Measurements from ENCODE around the gene GNPTAB.

GNPTAB gene

GRCh38 chr12:101809208-101809607, 21.6 kb downstream of the GNPTAB start:
- H3K4me3 ChIP-seq (ENCODE audit: low read depth, low read length), result no peak overlapping the region

GRCh38 chr12:101806265-101806664, 24.5 kb downstream of the GNPTAB start:
- no peak overlapping the region for H3K4me3 ChIP-seq (ENCODE audit: low read depth, low read length)

GRCh38 chr12:101804409-101804808, 26.4 kb downstream of the GNPTAB start:
- no peak overlapping the region for H3K4me3 ChIP-seq (ENCODE audit: low read depth, low read length)

- H3K4me3 ChIP-seq (ENCODE audit: low read depth, low read length), result no peak overlapping the region
Observed at GRCh38 chr12:101803978-101804377, 26.8 kb downstream of the GNPTAB start.

- no peak overlapping the region for H3K4me3 ChIP-seq (ENCODE audit: low read depth, low read length)
Observed at GRCh38 chr12:101802486-101802885, 28.3 kb downstream of the GNPTAB start.

GRCh38 chr12:101799774-101800173, 31.0 kb downstream of the GNPTAB start:
- H3K4me3 ChIP-seq (ENCODE audit: low read depth, low read length), result no peak overlapping the region

- H3K4me3 ChIP-seq (ENCODE audit: low read depth, low read length), result no peak overlapping the region
Observed at GRCh38 chr12:101795786-101796185, 35.0 kb downstream of the GNPTAB start.

- H3K4me3 ChIP-seq (ENCODE audit: low read depth, low read length), result no peak overlapping the region
Observed at GRCh38 chr12:101795013-101795412, 35.7 kb downstream of the GNPTAB start.

- H3K4me3 ChIP-seq (ENCODE audit: low read depth, low read length), result no peak overlapping the region
Observed at GRCh38 chr12:101794574-101794973, 36.2 kb downstream of the GNPTAB start.

GRCh38 chr12:101793401-101793800, 37.4 kb downstream of the GNPTAB start:
- H3K4me3 ChIP-seq (ENCODE audit: low read depth, low read length), result no peak overlapping the region

- no peak overlapping the region for H3K4me3 ChIP-seq (ENCODE audit: low read depth, low read length)
Observed at GRCh38 chr12:101792046-101792931, 38.5 kb downstream of the GNPTAB start.

GRCh38 chr12:101789171-101789570, 41.6 kb downstream of the GNPTAB start:
- no peak overlapping the region for H3K4me3 ChIP-seq (ENCODE audit: low read depth, low read length)

- H3K4me3 ChIP-seq (ENCODE audit: low read depth, low read length), result no peak overlapping the region
Observed at GRCh38 chr12:101785671-101786070, 45.1 kb downstream of the GNPTAB start.

GRCh38 chr12:101784376-101784775, 46.4 kb downstream of the GNPTAB start:
- no peak overlapping the region for H3K4me3 ChIP-seq (ENCODE audit: low read depth, low read length)

- no peak overlapping the region for H3K4me3 ChIP-seq (ENCODE audit: low read depth, low read length)
Observed at GRCh38 chr12:101783838-101784237, 46.9 kb downstream of the GNPTAB start.

- no peak overlapping the region for H3K4me3 ChIP-seq (ENCODE audit: low read depth, low read length)
Observed at GRCh38 chr12:101783150-101783549, 47.6 kb downstream of the GNPTAB start.

- H3K4me3 ChIP-seq (ENCODE audit: low read depth, low read length), result no peak overlapping the region
Observed at GRCh38 chr12:101782273-101782731, 48.5 kb downstream of the GNPTAB start.

- H3K4me3 ChIP-seq (ENCODE audit: low read depth, low read length), result no peak overlapping the region
Observed at GRCh38 chr12:101781834-101782233, 48.9 kb downstream of the GNPTAB start.

GRCh38 chr12:101780599-101780998, 50.2 kb downstream of the GNPTAB start:
- H3K4me3 ChIP-seq (ENCODE audit: low read depth, low read length), result no peak overlapping the region

GRCh38 chr12:101779626-101780025, 51.1 kb downstream of the GNPTAB start:
- no peak overlapping the region for H3K4me3 ChIP-seq (ENCODE audit: low read depth, low read length)

GRCh38 chr12:101779200-101779599, 51.6 kb downstream of the GNPTAB start:
- no peak overlapping the region for H3K4me3 ChIP-seq (ENCODE audit: low read depth, low read length)

GRCh38 chr12:101777978-101778377, 52.8 kb downstream of the GNPTAB start:
- H3K4me3 ChIP-seq (ENCODE audit: low read depth, low read length), result no peak overlapping the region

GRCh38 chr12:101777485-101777884, 53.3 kb downstream of the GNPTAB start:
- no peak overlapping the region for H3K4me3 ChIP-seq (ENCODE audit: low read depth, low read length)
